GM18867 (cell line): ENCODE measurements around the gene TSPO.

Experiments used
- ATAC-seq: cut with Tn5 transposase; IDR thresholded peaks from one replicate; pipeline ENCODE4 v1.9.1; 2021; ENCODE audit warnings: mild to moderate bottlenecking, moderate library complexity; ENCODE audit not compliant: unreplicated experiment

Gene TSPO

GRCh38 chr22:43199541-43199940 is 48.2 kb downstream of the TSPO start:
- ATAC-seq = no peak

GRCh38 chr22:43200031-43200430 is 48.7 kb downstream of the TSPO start:
- no peak for ATAC-seq

GRCh38 chr22:43200555-43200954 is 49.2 kb downstream of the TSPO start:
- no peak for ATAC-seq

- no peak for ATAC-seq
Observed at GRCh38 chr22:43201486-43202219, 50.3 kb downstream of the TSPO start.

GRCh38 chr22:43202326-43202725 is 51.0 kb downstream of the TSPO start:
- ATAC-seq = no peak

GRCh38 chr22:43202756-43203410 is 51.5 kb downstream of the TSPO start:
- ATAC-seq = no peak

- no peak for ATAC-seq
Observed at GRCh38 chr22:43203471-43203981, 52.2 kb downstream of the TSPO start.

GRCh38 chr22:43205261-43205691 is 53.9 kb downstream of the TSPO start:
- no peak for ATAC-seq

- no peak for ATAC-seq
Observed at GRCh38 chr22:43205748-43206508, 54.6 kb downstream of the TSPO start.

GRCh38 chr22:43206509-43207161 is 55.3 kb downstream of the TSPO start:
- ATAC-seq = no peak

- no peak for ATAC-seq
Observed at GRCh38 chr22:43207386-43207785, 56.0 kb downstream of the TSPO start.

- no peak for ATAC-seq
Observed at GRCh38 chr22:43207849-43208702, 56.7 kb downstream of the TSPO start.

- no peak for ATAC-seq
Observed at GRCh38 chr22:43208703-43209522, 57.6 kb downstream of the TSPO start.

GRCh38 chr22:43209523-43209890 is 58.1 kb downstream of the TSPO start:
- ATAC-seq = no peak

- ATAC-seq = no peak
Observed at GRCh38 chr22:43209971-43210370, 58.6 kb downstream of the TSPO start.

- ATAC-seq = no peak
Observed at GRCh38 chr22:43210631-43211515, 59.5 kb downstream of the TSPO start.

GRCh38 chr22:43211941-43212433 is 60.6 kb downstream of the TSPO start:
- ATAC-seq = no peak

GRCh38 chr22:43212434-43212952 is 61.1 kb downstream of the TSPO start:
- ATAC-seq = no peak
